HepG2 (cell line): Measurements from ENCODE around the gene PCNA. TPM values are rescaled to one million over a fixed set of nuclear protein-coding genes. Genes with fewer than 3 reads are reported as not detected.

Experiments used
- ATF5 ChIP-seq: sonication (generic); formaldehyde crosslinking; IDR thresholded peaks from 2 replicates; pipeline ENCODE4 v1.4.0; 2020; ENCODE audit warnings: mild to moderate bottlenecking, low read depth, missing genetic modification reagents
- ATRX ChIP-seq: sonication (generic); formaldehyde crosslinking; IDR thresholded peaks from 2 replicates; pipeline ENCODE4 v1.4.0; 2020; ENCODE audit warnings: missing genetic modification reagents, borderline replicate concordance
- GTF2F1 ChIP-seq: fragments of 150-350 bp; IDR thresholded peaks from 2 replicates; pipeline ENCODE4 v1.6.1; 2014; ENCODE audit warnings: low read length
- HIC2 ChIP-seq: sonication (generic); formaldehyde crosslinking; IDR thresholded peaks from 2 replicates; pipeline ENCODE4 v1.9.0; 2022; ENCODE audit warnings: low read depth, missing genetic modification reagents
- HNRNPK ChIP-seq: fragments of 200-400 bp; formaldehyde crosslinking; IDR thresholded peaks from 2 replicates; pipeline ENCODE4 v1.6.1; 2018; ENCODE audit warnings: low read length, low read depth, moderate library complexity, mild to moderate bottlenecking; ENCODE audit not compliant: poor library complexity, severe bottlenecking
- KLF9 ChIP-seq: IDR thresholded peaks from 2 replicates; pipeline ENCODE4 v1.6.1; 2016; ENCODE audit warnings: low read depth
- KMT2A ChIP-seq: sonication (generic); formaldehyde crosslinking; IDR thresholded peaks from 2 replicates; pipeline ENCODE4 v1.4.0; 2020; ENCODE audit warnings: missing genetic modification reagents
- MLXIP ChIP-seq: sonication (generic); formaldehyde crosslinking; IDR thresholded peaks from 2 replicates; pipeline ENCODE4 v1.9.0; 2021; ENCODE audit warnings: missing genetic modification reagents, borderline replicate concordance
- MTF1 ChIP-seq: sonication (generic); formaldehyde crosslinking; IDR thresholded peaks from 2 replicates; pipeline ENCODE4 v1.5.0; 2020; ENCODE audit warnings: missing genetic modification reagents
- NFRKB ChIP-seq: fragments of 450-650 bp; IDR thresholded peaks from 2 replicates; pipeline ENCODE4 v1.6.1; 2017
- NFYC ChIP-seq: IDR thresholded peaks from 2 replicates; pipeline ENCODE4 v1.6.1; 2016; ENCODE audit warnings: missing genetic modification reagents, missing compliant biosample characterization
- PRDM15 ChIP-seq: sonication (generic); formaldehyde crosslinking; IDR thresholded peaks from 2 replicates; pipeline ENCODE4 v1.4.0; 2020; ENCODE audit warnings: missing genetic modification reagents
- ZFP90 ChIP-seq: sonication (generic); formaldehyde crosslinking; IDR thresholded peaks from 2 replicates; pipeline ENCODE4 v1.8.0; 2022; ENCODE audit warnings: missing genetic modification reagents, mild to moderate bottlenecking, inconsistent platforms, borderline replicate concordance
- ZNF263 ChIP-seq: sonication (generic); formaldehyde crosslinking; IDR thresholded peaks from 2 replicates; pipeline ENCODE4 v1.4.0; 2020; ENCODE audit warnings: missing genetic modification reagents
- ZNF552 ChIP-seq: sonication (generic); formaldehyde crosslinking; IDR thresholded peaks from 2 replicates; pipeline ENCODE4 v1.9.0; 2022; ENCODE audit warnings: missing genetic modification reagents, mild to moderate bottlenecking, borderline replicate concordance
- ZNF639 ChIP-seq: conservative IDR thresholded peaks from 2 replicates; pipeline ENCODE4 v1.6.1; 2018; ENCODE audit warnings: missing genetic modification reagents
- ZNF746 ChIP-seq: sonication (generic); formaldehyde crosslinking; IDR thresholded peaks from 2 replicates; pipeline ENCODE4 v1.8.0; 2022; ENCODE audit warnings: mild to moderate bottlenecking, missing genetic modification reagents
- ZNF772 ChIP-seq: sonication (generic); formaldehyde crosslinking; IDR thresholded peaks from 2 replicates; pipeline ENCODE4 v1.5.0; 2020; ENCODE audit warnings: mild to moderate bottlenecking, missing genetic modification reagents
- ZNF773 ChIP-seq: sonication (generic); formaldehyde crosslinking; IDR thresholded peaks from 2 replicates; pipeline ENCODE4 v1.4.0; 2020; ENCODE audit warnings: missing genetic modification reagents, borderline replicate concordance
- ZNF780A ChIP-seq: sonication (generic); formaldehyde crosslinking; IDR thresholded peaks from 2 replicates; pipeline ENCODE4 v1.8.0; 2022; ENCODE audit warnings: mild to moderate bottlenecking, missing genetic modification reagents, moderate library complexity
- polyA plus RNA-seq, 8 experiments: library from polyadenylated mRNA; depleted of rRNA in 3 of 8; stranded (reverse) in 7 of 8; unstranded in 1 of 8; fragments of >200 nt; fragmentation: Illumina TruSeq in 4 of 8; extraction: Trizol in 4 of 8; gene quantifications; 2 replicates each; pipeline versions ENCODE4 v1.2.1 to v1.2.3, GENCODE V29; 2011 to 2016; ENCODE audit warnings: low read depth in 4 of 8, missing spikeins in 1 of 8, mixed read lengths in 1 of 8; ENCODE audit not compliant: insufficient read depth in 1 of 8
- total RNA-seq, 5 experiments: library from RNA; depleted of rRNA; stranded (reverse); fragments of >200 nt; fragmentation: Illumina TruSeq; extraction: Trizol; gene quantifications; 2 replicates each; pipeline ENCODE4 v1.2.3, GENCODE V29; 2016; ENCODE audit warnings: low read depth in 1 of 5

Gene PCNA
- total and polyA plus RNA-seq, 2 of the 13 experiments (the other 11 are each of a cell fraction or from before 2014, with no cell fraction given) = 229 to 655 TPM

- TF ChIP-seq MLXIP (no peak), NFYC (CRISPR knock-in tag) (no peak), ATF5 (CRISPR knock-in tag) (no peak), KLF9 (CRISPR knock-in tag) (no peak), ZNF746 (CRISPR knock-in tag) (peak; percentile 57; the same call in 1 of the 2 replicates), KMT2A (no peak; the same call in 1 of the 2 replicates), ZNF639 (CRISPR knock-in tag) (0 out of 2 replicates have a peak, but pooled peaks have one; percentile 1), NFRKB (no peak), GTF2F1 (no peak), ZNF263 (no peak), ZNF552 (no peak), ZNF772 (no peak), HIC2 (no peak), ATRX (no peak), ZFP90 (CRISPR knock-in tag) (peak; percentile 62; the same call in 1 of the 2 replicates), ZNF780A (CRISPR knock-in tag) (no peak), MTF1 (CRISPR knock-in tag) (no peak), PRDM15 (CRISPR knock-in tag) (no peak), HNRNPK (no peak), ZNF773 (no peak)
These were observed 8.2 kb upstream of the PCNA start (continued) for GRCh38 chr20:5127859-5128424.
